ENCODE data around the gene RAB37.

RAB37 gene

DNA sequence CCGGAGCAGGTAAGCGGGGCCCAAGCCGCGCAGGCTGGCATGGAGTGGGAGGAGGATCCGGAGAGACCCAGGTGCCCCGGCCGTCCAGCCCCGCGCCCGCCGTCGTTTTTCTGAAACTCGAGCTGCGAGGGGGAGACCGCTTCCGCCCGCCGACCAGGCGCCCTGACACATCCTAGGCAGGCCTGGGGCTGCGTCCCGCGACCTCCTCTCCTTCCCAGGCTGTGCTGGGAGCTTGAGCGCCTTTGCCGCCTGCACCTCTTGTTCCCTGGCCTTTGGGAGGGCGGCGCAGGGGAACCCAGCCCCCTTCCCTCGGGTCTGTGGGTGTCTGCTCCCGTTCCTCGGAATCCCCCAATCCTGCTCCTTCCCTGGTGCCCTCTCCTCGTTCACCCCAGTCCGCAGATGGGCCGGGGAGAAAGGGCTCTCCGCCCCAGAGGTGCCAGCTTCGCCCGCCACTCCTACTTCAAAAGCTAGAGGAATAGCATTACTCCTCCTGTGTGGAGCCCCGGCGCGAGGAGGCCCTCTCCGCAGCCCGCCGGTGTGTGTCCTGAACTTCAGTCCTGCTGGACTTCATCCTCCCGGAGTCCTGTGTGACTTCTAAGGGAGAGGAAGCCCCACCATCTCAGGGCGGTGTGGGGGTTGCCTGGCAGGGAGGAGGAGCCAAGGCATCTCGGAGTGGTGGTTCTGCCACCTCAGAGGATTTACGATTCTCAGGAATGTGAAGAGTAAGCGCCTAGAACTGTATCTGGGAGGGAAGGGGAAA is 12.4 kb downstream of the RAB37 start (continued):
- TF ChIP-seq ZNF202 (tag by site-specific recombination; IDR thresholded peaks at IDR 0.05; ENCODE audit: borderline replicate concordance) (no peak), SP3 (tag by site-specific recombination; IDR thresholded peaks at IDR 0.05) (peak; percentile 30; the same call in 1 of the 2 replicates), FEZF1 (tag by site-specific recombination; IDR thresholded peaks at IDR 0.05) (no peak), ZNF701 (tag by site-specific recombination; IDR thresholded peaks at IDR 0.05) (no peak), ZNF10 (tag by site-specific recombination; IDR thresholded peaks at IDR 0.05) (no peak), ZNF747 (tag by site-specific recombination; IDR thresholded peaks at IDR 0.05) (no peak), ZNF529 (tag by site-specific recombination; IDR thresholded peaks at IDR 0.05; ENCODE audit: insufficient replicate concordance) (no peak), GLIS1 (tag by site-specific recombination; IDR thresholded peaks at IDR 0.05) (peak; percentile 11; the same call in 1 of the 2 replicates), ZSCAN23 (tag by site-specific recombination; IDR thresholded peaks at IDR 0.05) (no peak), OSR2 (tag by site-specific recombination; IDR thresholded peaks at IDR 0.05) (no peak)
- TF ChIP-seq, protein P1, sequence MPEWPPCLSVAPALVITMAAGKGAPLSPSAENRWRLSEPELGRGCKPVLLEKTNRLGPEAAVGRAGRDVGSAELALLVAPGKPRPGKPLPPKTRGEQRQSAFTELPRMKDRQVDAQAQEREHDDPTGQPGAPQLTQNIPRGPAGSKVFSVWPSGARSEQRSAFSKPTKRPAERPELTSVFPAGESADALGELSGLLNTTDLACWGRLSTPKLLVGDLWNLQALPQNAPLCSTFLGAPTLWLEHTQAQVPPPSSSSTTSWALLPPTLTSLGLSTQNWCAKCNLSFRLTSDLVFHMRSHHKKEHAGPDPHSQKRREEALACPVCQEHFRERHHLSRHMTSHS (tag by site-specific recombination; IDR thresholded peaks at IDR 0.05): no peak
- TF ChIP-seq, protein P2, sequence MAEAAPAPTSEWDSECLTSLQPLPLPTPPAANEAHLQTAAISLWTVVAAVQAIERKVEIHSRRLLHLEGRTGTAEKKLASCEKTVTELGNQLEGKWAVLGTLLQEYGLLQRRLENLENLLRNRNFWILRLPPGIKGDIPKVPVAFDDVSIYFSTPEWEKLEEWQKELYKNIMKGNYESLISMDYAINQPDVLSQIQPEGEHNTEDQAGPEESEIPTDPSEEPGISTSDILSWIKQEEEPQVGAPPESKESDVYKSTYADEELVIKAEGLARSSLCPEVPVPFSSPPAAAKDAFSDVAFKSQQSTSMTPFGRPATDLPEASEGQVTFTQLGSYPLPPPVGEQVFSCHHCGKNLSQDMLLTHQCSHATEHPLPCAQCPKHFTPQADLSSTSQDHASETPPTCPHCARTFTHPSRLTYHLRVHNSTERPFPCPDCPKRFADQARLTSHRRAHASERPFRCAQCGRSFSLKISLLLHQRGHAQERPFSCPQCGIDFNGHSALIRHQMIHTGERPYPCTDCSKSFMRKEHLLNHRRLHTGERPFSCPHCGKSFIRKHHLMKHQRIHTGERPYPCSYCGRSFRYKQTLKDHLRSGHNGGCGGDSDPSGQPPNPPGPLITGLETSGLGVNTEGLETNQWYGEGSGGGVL (tag by site-specific recombination; IDR thresholded peaks at IDR 0.05): no peak

DNA sequence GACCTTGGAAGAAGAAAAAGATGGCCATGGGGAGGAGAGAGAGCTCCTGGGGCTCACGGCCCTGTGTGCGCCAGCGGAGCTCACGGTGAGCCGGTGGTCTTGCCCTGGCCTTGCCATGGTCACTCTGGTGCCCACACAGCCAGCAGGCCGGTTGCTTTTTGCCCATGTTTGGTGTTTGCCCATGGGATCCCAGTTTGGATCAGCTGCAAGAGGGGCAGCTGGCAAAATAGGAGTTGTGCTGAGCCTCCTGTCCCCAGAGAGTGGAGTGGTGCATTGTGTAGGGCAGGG is 12.9 kb downstream of the RAB37 start:
- H3K36me3 ChIP-seq (ENCODE audit: control insufficient read depth in 2 of 2, insufficient read depth in 1 of 2, low read length in 2 of 2): no peaks in the 10 kb centered on the region
- ChIA-PET CTCF (interaction anchor here (0.7 to 3.0 kb wide), 9 partner anchors 9 to 1000 kb away, joined by 3 to 13 read pairs (median 4); no protein-coding TSS in a partner anchor), POLR2A (interaction anchor here (1.1 to 1.9 kb wide), 8 partner anchors 9 to 123 kb away, joined by 3 to 22 read pairs (median 8); partner anchors contain the start of genes FDXR and NAT9)
- no peak for TF ChIP-seq ZNF548 (tag by site-specific recombination; IDR thresholded peaks at IDR 0.05)
- no peak for TF ChIP-seq ZNF658 (tag by site-specific recombination; IDR thresholded peaks at IDR 0.05)
- no peak for TF ChIP-seq ZFP37 (tag by site-specific recombination; IDR thresholded peaks at IDR 0.05)
- TF ChIP-seq, protein P3, sequence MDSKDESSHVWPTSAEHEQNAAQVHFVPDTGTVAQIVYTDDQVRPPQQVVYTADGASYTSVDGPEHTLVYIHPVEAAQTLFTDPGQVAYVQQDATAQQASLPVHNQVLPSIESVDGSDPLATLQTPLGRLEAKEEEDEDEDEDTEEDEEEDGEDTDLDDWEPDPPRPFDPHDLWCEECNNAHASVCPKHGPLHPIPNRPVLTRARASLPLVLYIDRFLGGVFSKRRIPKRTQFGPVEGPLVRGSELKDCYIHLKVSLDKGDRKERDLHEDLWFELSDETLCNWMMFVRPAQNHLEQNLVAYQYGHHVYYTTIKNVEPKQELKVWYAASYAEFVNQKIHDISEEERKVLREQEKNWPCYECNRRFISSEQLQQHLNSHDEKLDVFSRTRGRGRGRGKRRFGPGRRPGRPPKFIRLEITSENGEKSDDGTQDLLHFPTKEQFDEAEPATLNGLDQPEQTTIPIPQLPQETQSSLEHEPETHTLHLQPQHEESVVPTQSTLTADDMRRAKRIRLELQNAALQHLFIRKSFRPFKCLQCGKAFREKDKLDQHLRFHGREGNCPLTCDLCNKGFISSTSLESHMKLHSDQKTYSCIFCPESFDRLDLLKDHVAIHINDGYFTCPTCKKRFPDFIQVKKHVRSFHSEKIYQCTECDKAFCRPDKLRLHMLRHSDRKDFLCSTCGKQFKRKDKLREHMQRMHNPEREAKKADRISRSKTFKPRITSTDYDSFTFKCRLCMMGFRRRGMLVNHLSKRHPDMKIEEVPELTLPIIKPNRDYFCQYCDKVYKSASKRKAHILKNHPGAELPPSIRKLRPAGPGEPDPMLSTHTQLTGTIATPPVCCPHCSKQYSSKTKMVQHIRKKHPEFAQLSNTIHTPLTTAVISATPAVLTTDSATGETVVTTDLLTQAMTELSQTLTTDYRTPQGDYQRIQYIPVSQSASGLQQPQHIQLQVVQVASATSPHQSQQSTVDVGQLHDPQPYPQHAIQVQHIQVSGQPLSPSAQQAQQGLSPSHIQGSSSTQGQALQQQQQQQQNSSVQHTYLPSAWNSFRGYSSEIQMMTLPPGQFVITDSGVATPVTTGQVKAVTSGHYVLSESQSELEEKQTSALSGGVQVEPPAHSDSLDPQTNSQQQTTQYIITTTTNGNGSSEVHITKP (tag by site-specific recombination; IDR thresholded peaks at IDR 0.05): peak; percentile 46; the same call in 1 of the 2 replicates
- no peak for TF ChIP-seq ZNF677 (tag by site-specific recombination; IDR thresholded peaks at IDR 0.05)
- TF ChIP-seq ZNF768 (tag by site-specific recombination; IDR thresholded peaks at IDR 0.05): no peak
- TF ChIP-seq ZNF121 (tag by site-specific recombination; IDR thresholded peaks at IDR 0.05): no peak
- no peak for TF ChIP-seq ZNF664 (tag by site-specific recombination; IDR thresholded peaks at IDR 0.05)
- no peak for TF ChIP-seq ZNF2 (tag by site-specific recombination; IDR thresholded peaks at IDR 0.05)
- TF ChIP-seq ZNF521 (tag by site-specific recombination; IDR thresholded peaks at IDR 0.05): no peak
- TF ChIP-seq GLIS1 (tag by site-specific recombination; IDR thresholded peaks at IDR 0.05): 0 out of 2 replicates have a peak, but pooled peaks have one; percentile 1
- peaks cover 7% of the 10 kb centered on the region for H3K4me1 ChIP-seq (ENCODE audit: control insufficient read depth, insufficient read depth, low read length)
- no peak overlapping the region for H3K27ac ChIP-seq (ENCODE audit: extremely low read depth, low read depth, low read length)
- peak overlapping the region; percentile 81 for H3K4me3 ChIP-seq (ENCODE audit: low read depth, low read length)
- no peaks in the 10 kb centered on the region for H3K9me3 ChIP-seq (ENCODE audit: control insufficient read depth, insufficient read depth, low read depth, low read length)

Measured in HEK293 (cell line).